ENCODE measurements around the gene TMEM8B.
"Not testable (repeated sequence)": the region's sequence is repeated elsewhere in the genome, so short reads cannot be mapped to it uniquely, and the experiment has no call there.

TMEM8B gene

DNA sequence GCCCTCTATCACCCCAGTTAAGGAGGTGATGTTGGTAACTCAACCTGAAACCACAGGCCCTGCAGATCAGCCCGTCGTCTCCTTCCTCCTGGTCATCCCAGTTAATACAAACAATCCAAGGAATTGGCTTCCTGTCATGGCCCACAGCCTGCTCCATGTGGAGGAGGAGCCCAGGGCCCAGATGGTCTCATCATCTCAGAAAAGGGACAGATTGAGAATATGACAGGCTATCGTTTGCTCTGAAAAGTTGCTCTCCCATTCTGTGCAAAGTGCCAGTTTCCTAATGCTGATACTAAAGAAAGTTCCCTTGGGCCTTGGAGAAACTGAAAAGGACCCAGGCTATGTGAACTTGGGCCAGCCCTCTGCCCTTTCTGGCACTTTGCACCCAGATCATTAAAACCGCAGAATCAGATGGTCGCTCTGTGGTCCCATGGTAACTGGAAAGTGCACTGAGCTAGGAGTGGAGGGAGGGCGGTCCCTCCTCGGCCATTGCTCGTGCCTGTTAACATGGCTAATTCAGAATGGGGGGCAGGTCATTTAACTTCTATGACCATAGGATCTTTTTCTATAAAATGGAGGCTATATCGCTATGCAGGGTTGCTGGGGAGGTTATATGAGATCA lies 79.6 kb downstream of the TMEM8B start:
- peaks cover 61% of the 10 kb centered on the region for H3K4me1 ChIP-seq (ENCODE audit: control insufficient read depth, insufficient read depth, low read length, poor library complexity, severe bottlenecking)
- H3K4me3 ChIP-seq (ENCODE audit: extremely low read depth, insufficient read depth, low read length, poor library complexity, severe bottlenecking) = no peak overlapping the region
- H3K9me3 ChIP-seq (ENCODE audit: control insufficient read depth, low read length) = no peaks in the 10 kb centered on the region
- 84 to 85% methylated on average over 4 of the region's 9 CpGs for WGBS, 2 experiments (ENCODE audit: insufficient coverage in 2 of 2)
- no peaks in the 10 kb centered on the region for H3K36me3 ChIP-seq (ENCODE audit: control insufficient read depth, insufficient read depth, low read length)
- H3K27ac ChIP-seq (ENCODE audit: low read depth, low read length, severe bottlenecking) = peak overlapping the region; percentile 94

DNA sequence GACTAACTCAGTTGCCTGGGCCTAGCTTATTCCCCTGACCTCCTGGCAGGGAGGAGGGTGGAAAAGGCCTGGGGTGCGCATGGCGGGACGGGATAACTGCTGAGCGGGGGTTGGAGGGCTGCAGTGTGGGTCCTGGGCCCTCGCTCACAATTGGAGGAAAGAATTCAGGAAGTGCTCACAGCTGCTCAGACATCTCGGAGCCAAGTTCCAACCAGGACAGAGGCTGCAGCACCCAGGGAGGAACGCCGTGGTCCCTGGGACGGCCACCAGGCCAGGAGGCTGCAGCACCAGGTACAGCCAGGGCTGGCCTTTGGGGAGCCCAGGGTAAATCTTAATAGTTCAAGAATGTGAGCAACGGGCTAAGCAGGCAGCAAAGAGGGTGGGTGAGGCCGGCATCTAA lies 80.2 kb downstream of the TMEM8B start, which contains the start of gene SPAAR:
Gene SPAAR (plus strand): TSS at position 217 of the 400 bp plus-strand sequence. CDS start 974 bp downstream, outside the sequence.
- peaks cover 61% of the 10 kb centered on the region for H3K4me1 ChIP-seq (ENCODE audit: control insufficient read depth, insufficient read depth, low read length, poor library complexity, severe bottlenecking)
- H3K9me3 ChIP-seq (ENCODE audit: control insufficient read depth, low read length) = no peaks in the 10 kb centered on the region
- no peaks in the 10 kb centered on the region for H3K36me3 ChIP-seq (ENCODE audit: control insufficient read depth, insufficient read depth, low read length)
- H3K27ac ChIP-seq (ENCODE audit: low read depth, low read length, severe bottlenecking) = peak within 1 kb of the TSS; percentile 94
- H3K4me3 ChIP-seq (ENCODE audit: extremely low read depth, insufficient read depth, low read length, poor library complexity, severe bottlenecking) = no peak within 1 kb of the TSS
- WGBS, 2 experiments (ENCODE audit: insufficient coverage in 2 of 2) = 80 to 81% methylated on average over 8 to 11 of the region's 11 CpGs

DNA sequence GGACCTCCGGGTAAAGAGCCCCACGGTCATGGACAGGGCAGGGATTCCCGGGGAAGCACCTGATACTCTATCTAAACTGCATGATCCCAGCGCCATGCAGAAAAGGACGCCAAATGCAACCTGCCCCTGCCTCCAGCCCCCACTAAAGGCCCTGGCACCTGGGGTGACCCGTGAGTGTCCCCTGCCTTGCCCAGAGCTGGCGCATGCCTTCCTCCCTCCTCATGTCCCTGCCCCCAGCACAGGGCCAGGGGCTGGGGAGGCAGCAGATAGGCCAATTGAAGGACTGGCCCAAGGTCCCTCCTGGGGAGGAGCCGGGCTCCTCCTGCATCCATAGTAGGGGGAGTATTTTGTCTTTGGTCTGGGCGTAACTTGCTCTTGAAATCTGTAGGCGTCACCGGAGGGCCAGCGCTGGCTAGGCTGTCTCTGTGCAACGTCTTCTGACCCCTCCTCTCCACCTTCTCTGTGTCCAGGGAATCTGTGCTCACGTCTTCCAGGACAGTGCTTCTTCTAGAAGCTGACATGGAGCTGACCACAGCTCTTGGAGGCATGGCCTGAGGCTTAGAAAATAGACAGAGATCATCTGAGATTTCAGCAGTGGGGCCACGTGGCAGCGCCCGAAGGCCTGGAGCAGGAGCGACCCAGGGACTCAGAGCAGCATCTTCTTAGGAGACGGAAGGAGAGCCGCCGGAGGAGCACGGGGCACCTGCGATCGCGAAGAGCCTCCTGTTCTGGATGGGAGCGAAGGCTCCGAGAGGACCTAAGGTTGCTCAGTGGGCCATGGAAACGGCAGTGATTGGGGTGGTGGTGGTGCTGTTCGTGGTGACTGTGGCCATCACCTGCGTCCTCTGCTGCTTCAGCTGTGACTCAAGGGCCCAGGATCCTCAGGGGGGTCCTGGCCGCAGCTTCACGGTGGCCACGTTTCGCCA lies 80.9 kb downstream of the TMEM8B start:
- H3K4me1 ChIP-seq (ENCODE audit: control insufficient read depth, insufficient read depth, low read length, poor library complexity, severe bottlenecking) = peaks cover 57% of the 10 kb centered on the region

DNA sequence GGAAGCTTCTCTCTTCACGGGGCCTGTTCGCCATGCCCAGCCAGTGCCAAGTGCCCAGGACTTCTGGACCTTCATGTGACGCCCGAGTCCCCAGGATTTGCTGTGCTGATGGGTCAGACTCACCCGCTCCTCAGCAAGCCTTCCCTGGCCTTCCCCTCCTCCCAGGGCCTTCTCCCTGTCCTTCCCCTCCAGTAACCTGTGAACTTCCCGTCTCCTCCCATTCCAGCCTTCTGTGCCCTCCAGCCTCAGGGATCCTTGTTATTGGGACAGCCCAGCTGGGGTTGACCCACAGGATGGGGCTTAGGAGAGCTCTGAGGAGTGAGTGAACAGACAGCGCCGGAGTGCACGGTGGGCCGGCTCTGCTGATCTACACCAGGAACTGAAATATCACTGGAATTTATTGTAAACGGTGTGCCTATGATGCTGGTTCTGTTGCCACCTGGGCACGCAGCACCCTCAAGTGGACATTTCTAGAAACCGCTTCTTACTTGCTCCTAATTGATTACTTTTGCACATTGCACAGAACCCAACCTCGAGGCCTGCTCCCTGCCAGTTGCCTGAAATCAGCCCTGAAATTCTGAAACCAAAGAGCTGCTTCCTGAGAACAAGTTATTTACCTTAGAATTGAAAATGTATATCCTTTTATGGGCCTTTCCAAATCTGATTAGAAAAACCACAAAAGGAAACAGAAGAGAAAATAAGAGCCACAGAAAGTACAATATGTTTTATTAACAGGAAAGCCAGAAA lies 81.8 kb downstream of the TMEM8B start:
- Histone ChIP-seq H3K4me1 (ENCODE audit: control insufficient read depth, insufficient read depth, low read length, poor library complexity, severe bottlenecking) (peaks cover 53% of the 10 kb centered on the region), H3K27ac (ENCODE audit: low read depth, low read length, severe bottlenecking) (no peak overlapping the region), H3K36me3 (ENCODE audit: control insufficient read depth, insufficient read depth, low read length) (no peaks in the 10 kb centered on the region), H3K4me3 (ENCODE audit: extremely low read depth, insufficient read depth, low read length, poor library complexity, severe bottlenecking) (no peak overlapping the region), H3K9me3 (ENCODE audit: control insufficient read depth, low read length) (no peaks in the 10 kb centered on the region)
- 81 to 88% methylated on average over 11 to 13 of the region's 14 CpGs for WGBS, 2 experiments (ENCODE audit: insufficient coverage in 2 of 2)

More for the DNA sequence above, 80.9 kb downstream of the TMEM8B start:
- H3K4me3 ChIP-seq (ENCODE audit: extremely low read depth, insufficient read depth, low read length, poor library complexity, severe bottlenecking) = no peak overlapping the region
- no peaks in the 10 kb centered on the region for H3K9me3 ChIP-seq (ENCODE audit: control insufficient read depth, low read length)
- H3K36me3 ChIP-seq (ENCODE audit: control insufficient read depth, insufficient read depth, low read length) = no peaks in the 10 kb centered on the region
- WGBS, 2 experiments (ENCODE audit: insufficient coverage in 2 of 2) = 92 to 93% methylated on average over 28 to 32 of the region's 34 CpGs
- H3K27ac ChIP-seq (ENCODE audit: low read depth, low read length, severe bottlenecking) = peak overlapping the region; percentile 94

DNA sequence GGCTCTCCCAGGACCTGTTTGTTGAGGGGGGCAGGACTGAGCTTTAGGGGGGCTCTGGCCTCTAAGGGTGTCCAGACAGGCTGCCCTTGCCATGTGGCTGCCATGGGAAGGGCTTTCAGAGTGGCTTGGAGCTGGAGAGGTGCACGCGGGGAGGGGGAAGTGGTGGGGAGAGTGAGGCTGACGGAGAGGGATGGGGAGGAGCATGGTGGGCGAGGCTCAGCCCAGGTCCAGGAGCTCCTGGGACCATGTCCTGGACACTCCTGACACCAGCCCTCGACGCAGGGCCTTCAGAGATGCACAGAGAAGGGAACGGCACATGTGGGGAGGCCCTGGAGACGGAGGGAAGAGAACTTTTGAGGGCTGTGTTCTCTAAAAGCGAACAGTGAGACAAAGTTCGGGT lies 82.7 kb downstream of the TMEM8B start:
- H3K36me3 ChIP-seq (ENCODE audit: control insufficient read depth, insufficient read depth, low read length) = no peaks in the 10 kb centered on the region
- no peak overlapping the region for H3K4me3 ChIP-seq (ENCODE audit: extremely low read depth, insufficient read depth, low read length, poor library complexity, severe bottlenecking)
- H3K9me3 ChIP-seq (ENCODE audit: control insufficient read depth, low read length) = no peaks in the 10 kb centered on the region
- WGBS, 2 experiments (ENCODE audit: insufficient coverage in 2 of 2) = 89 to 90% methylated on average over 5 to 10 of the region's 10 CpGs
- H3K4me1 ChIP-seq (ENCODE audit: control insufficient read depth, insufficient read depth, low read length, poor library complexity, severe bottlenecking) = peaks cover 45% of the 10 kb centered on the region
- H3K27ac ChIP-seq (ENCODE audit: low read depth, low read length, severe bottlenecking) = no peak overlapping the region

DNA sequence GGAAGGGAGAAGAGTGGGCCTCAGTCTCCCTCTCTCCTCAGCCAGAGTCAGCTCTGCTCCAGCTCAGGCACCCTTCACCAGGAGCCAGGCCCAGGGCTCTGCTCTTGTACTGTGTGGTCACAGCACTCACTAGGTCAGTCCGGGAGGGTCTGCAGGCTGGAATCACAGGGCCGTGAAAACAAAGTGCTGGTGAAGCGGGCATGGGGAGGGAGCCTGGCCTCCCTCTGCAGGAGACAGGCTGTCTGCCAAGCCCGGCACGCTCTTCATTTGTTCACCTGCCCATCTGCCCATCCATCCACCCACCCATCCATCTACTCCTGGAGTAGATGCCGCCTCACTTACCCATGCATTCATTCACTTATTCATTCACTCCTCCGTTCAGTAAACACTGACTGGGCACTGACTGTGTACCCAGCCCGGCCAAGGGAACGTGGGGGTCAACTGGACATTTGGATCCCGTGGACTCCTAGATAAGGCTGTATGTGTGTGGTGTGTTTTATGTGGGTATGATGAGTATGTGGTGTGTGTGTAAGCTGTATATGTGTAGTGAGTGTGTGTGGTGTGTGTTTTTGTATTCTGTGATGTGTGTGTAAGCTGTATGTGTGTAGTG lies 83.9 kb downstream of the TMEM8B start:
- H3K36me3 ChIP-seq (ENCODE audit: control insufficient read depth, insufficient read depth, low read length) = no peaks in the 10 kb centered on the region
- H3K27ac ChIP-seq (ENCODE audit: low read depth, low read length, severe bottlenecking) = no peak overlapping the region
- no peak overlapping the region for H3K4me3 ChIP-seq (ENCODE audit: extremely low read depth, insufficient read depth, low read length, poor library complexity, severe bottlenecking)
- H3K4me1 ChIP-seq (ENCODE audit: control insufficient read depth, insufficient read depth, low read length, poor library complexity, severe bottlenecking) = peaks cover 35% of the 10 kb centered on the region
- WGBS, 2 experiments (ENCODE audit: insufficient coverage in 2 of 2) = 83 to 91% methylated on average over 4 to 10 of the region's 10 CpGs
- H3K9me3 ChIP-seq (ENCODE audit: control insufficient read depth, low read length) = no peaks in the 10 kb centered on the region

DNA sequence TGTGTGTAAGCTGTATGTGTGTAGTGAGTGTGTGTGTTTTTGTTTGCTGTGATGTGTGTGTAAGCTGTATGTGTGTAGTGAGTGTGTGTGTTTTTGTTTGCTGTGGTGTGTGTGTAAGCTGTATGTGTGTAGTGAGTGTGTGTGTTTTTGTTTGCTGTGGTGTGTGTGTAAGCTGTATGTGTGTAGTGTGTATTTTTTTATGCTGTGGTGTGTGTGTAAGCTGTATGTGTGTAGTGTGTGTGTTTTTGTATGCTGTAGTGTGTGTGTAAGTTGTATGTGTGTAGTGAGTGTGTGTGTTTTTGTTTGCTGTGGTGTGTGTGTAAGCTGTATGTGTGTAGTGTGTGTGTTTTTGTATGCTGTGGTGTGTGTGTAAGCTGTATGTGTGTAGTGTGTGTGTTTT lies 84.4 kb downstream of the TMEM8B start:
- H3K4me3 ChIP-seq (ENCODE audit: extremely low read depth, insufficient read depth, low read length, poor library complexity, severe bottlenecking); H3K27ac ChIP-seq (ENCODE audit: low read depth, low read length, severe bottlenecking); H3K9me3 ChIP-seq (ENCODE audit: control insufficient read depth, low read length); H3K36me3 ChIP-seq (ENCODE audit: control insufficient read depth, insufficient read depth, low read length): not testable (repeated sequence)
- H3K4me1 ChIP-seq (ENCODE audit: control insufficient read depth, insufficient read depth, low read length, poor library complexity, severe bottlenecking) = peaks cover 31% of the 10 kb centered on the region

DNA sequence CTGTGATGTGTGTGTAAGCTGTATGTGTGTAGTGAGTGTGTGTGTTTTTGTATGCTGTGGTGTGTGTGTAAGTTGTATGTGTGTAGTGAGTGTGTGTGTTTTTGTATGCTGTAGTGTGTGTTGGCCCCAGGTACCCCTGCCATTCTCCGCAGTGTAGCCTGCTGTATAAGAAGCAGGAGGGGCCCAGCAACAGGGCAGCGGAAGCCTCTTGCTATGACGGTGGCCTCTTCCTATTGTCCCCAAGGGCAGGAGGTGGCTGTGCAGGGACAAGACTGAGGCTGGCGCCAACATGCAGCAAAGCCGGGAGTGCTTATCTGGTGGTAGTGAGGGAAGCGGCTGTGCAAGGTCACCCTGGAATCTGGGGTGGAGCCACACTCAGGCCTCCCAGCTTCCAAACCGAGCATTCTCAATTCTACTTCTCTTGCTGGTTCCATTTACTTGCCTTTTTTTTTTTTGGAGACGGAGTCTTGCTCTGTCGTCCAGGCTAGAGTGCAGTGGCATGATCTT lies 85.3 kb downstream of the TMEM8B start:
- Histone ChIP-seq H3K4me3 (ENCODE audit: extremely low read depth, insufficient read depth, low read length, poor library complexity, severe bottlenecking) (no peak overlapping the region), H3K36me3 (ENCODE audit: control insufficient read depth, insufficient read depth, low read length) (no peaks in the 10 kb centered on the region), H3K4me1 (ENCODE audit: control insufficient read depth, insufficient read depth, low read length, poor library complexity, severe bottlenecking) (peaks cover 21% of the 10 kb centered on the region), H3K9me3 (ENCODE audit: control insufficient read depth, low read length) (no peaks in the 10 kb centered on the region), H3K27ac (ENCODE audit: low read depth, low read length, severe bottlenecking) (no peak overlapping the region)
- 73 to 74% methylated on average over 8 of the region's 9 CpGs for WGBS, 2 experiments (ENCODE audit: insufficient coverage in 2 of 2)
